GM19035 (cell line): ENCODE measurements around the gene POC1B.
A peak's percentile ranks its signal among the peaks of the same experiment; 100 is the strongest.

Experiments used
- ATAC-seq: cut with Tn5 transposase; IDR thresholded peaks from one replicate; pipeline ENCODE4 v1.9.1; 2021; ENCODE audit not compliant: unreplicated experiment

The POC1B gene

GRCh38 chr12:89497467-89497866 is 28.4 kb downstream of the POC1B start:
- ATAC-seq = no peak

DNA sequence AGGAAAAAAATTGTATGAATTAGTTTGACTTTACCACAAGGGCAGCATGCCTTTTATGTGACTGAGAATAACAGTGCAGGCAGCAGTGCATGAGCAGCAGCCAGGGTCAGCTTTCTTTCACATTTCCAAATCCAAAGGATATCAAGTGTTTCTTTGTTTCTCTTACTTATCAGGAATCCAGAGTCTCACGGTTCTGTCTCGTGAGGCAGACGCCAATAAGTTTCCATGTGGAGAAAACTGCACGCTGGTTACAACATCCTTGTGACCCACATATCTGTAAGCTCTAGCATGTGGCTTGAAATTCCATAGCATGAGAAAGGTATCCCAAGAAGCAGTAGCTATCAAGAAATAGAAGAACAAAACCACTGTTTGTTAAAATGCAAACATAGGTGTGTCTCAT is 28.8 kb downstream of the POC1B start:
- no peak for ATAC-seq

- peak; percentile 67 for ATAC-seq
Observed at GRCh38 chr12:89494411-89495231, 31.2 kb downstream of the POC1B start.

DNA sequence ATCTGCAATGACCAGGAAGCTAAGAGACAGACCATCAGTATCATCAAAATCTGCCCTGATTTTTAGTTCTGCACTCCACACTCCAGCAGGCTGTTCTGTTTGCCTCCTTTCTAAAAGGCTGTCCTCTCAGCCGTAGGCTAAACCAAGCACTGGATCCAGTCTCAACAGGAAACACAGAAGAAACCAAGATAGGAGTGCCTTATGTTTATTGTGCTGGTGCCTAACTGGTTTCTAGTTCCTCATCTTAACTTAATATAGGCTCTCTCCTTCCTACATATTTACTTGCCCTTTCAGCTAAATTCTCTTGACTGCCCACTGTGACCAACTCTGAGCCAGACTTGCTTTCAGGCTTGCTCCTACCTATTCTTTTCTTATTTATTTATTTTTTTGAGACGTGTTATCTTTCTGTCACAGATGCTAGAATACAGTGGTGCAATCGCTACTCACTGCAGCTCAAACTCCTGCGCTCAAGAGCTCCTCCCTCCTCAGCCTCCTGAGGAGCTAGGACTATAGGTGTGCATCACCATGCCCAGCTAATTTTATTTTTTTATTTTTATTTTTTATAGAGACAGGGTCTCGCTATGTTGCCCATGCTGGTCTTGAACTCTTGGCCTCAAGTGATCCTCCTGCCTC is 32.1 kb downstream of the POC1B start:
- ATAC-seq = no peak

GRCh38 chr12:89492883-89493282 is 33.0 kb downstream of the POC1B start:
- ATAC-seq = no peak

DNA sequence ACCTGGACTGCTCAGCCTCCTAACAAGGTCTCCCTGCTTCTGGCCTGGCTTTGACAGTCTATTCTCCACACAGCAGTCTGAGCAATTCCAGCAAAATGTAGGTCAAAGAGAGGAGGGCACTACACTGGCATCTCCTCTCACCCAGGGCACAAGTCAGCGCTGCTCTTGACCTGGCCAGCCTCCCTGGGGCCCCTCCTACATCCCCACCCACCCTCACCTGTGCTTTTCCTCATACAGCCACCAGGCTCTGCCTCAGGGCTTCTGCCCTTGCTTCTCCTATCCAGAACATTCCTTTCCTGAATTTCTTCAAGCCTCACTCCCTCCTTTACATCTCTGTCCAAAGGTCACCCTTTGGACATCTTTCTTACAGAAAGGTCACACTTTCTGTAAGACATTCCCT is 34.9 kb downstream of the POC1B start:
- ATAC-seq = no peak

DNA sequence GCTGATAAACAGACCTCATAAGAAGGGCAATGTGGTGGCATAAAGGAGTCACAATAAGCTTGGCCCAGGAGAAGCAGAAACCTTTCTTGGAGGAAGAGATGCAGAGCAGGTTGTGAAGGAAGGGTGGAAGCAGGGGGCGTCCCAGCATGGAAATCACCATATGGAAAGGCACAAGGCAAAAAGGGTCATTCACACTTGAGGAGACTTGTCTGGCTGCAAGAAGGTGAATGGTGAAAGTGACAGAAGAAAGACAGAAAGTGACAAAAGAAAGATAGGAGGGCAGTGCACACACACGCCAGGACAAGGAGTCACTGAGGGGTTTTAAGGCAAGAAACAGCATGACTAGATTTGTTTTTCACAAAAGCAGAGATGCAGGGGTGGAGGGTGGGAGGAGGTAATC is 39.6 kb downstream of the POC1B start:
- no peak for ATAC-seq

- ATAC-seq = no peak
Observed at GRCh38 chr12:89484470-89484869, 41.4 kb downstream of the POC1B start.

DNA sequence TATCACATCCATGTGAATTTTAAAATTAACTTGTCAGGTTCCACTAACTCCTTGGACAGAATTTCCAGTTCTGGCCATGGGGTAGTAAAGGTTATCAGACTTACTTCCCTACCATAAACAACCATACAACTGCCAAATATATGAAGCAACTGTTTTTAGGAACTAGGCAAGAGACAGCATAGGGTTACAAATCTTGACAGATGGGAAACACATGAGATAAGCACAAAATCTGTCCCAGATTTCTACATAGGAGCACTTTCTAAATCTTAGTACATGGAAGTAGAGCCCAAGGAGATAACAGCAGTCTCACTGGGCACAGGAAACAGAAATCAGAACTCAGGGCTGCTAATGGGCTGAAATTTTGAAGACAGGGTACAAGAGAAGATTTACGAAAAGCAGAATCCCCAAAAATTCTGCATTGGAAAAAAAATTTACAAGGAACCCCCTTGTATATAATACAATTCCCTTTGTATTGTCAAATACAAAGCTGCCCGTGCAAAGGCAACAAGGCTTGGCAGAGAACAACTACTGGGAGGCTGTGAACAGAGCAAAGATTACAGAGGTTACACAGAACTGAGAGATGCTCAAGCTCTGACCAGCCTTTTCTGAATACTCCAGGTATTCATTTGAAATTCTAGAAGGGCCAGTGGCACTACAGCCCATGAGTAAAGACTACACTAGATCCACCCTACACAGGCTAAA is 44.5 kb downstream of the POC1B start:
- ATAC-seq = no peak

DNA sequence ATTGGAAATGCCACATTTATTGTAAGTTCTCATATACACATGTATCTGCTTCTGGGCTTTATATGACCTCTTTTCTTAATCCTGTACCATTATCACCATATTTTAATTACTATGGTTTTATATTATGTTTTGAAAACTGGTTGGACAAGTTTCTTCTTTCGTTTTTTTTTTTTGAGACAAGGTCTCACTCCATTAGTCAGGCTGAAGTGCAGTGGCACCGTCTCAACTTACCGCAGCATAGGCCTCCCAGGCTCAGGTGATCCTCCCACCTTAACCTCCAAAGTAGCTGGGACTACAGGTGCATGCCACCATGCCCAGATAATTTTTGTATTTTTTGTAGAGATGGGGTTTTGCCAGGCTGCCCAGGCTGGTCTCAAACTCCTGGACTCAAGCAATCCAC is 45.9 kb downstream of the POC1B start:
- no peak for ATAC-seq

DNA sequence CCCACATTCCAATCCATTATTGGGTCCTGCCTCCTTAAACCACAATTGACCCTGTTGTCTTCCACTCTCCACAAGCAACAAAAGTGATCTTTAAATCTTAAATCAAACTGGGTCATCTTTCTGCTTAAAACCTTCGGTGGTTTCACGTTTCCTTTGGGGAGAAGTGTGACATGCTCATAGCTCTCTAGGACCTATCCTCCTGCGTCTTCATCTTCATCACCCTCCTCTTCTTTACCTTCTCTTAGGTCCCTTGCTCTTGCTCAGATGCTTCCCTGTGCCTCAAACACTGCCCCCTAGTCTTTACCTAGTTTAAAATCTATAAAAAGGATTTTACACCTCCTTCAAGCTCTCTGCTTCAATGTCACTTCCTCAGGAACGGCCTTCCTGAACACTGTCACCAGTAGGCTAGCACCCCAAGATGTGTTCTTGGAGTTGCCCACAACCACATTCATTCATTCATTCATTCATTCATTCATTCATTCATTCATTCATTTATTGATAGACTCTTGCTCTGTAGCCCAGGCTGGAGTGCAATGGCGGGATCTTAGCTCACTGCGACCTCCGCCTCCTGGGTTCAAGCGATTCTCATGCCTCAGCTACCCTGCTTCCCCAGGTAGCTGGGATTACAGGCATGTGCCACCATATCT is 48.1 kb downstream of the POC1B start:
- ATAC-seq = no peak

- ATAC-seq = no peak
Observed at GRCh38 chr12:89476904-89477595, 48.8 kb downstream of the POC1B start.

- ATAC-seq = no peak
Observed at GRCh38 chr12:89476232-89476631, 49.6 kb downstream of the POC1B start.

- ATAC-seq = no peak
Observed at GRCh38 chr12:89475203-89475990, 50.5 kb downstream of the POC1B start.

GRCh38 chr12:89474615-89475014 is 51.2 kb downstream of the POC1B start:
- ATAC-seq = no peak

DNA sequence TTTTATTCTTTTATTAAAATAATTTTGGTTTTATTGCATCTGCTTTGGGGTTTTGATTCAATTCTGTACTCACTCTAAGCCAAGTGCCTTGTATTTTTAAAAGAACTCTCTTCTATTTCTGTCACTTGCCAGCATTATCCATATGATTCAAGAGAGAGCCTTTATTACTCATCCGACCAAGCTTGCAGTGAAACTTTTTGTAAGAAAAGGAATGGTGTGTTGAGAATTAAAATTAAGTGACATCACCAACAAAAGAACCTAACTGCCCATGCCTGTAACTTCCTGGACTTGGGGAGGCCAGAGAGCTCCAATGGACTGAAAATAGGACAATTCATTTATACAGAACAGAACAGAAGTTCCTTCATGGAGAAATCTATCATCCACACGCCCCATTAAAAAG is 53.3 kb downstream of the POC1B start:
- ATAC-seq = no peak

DNA sequence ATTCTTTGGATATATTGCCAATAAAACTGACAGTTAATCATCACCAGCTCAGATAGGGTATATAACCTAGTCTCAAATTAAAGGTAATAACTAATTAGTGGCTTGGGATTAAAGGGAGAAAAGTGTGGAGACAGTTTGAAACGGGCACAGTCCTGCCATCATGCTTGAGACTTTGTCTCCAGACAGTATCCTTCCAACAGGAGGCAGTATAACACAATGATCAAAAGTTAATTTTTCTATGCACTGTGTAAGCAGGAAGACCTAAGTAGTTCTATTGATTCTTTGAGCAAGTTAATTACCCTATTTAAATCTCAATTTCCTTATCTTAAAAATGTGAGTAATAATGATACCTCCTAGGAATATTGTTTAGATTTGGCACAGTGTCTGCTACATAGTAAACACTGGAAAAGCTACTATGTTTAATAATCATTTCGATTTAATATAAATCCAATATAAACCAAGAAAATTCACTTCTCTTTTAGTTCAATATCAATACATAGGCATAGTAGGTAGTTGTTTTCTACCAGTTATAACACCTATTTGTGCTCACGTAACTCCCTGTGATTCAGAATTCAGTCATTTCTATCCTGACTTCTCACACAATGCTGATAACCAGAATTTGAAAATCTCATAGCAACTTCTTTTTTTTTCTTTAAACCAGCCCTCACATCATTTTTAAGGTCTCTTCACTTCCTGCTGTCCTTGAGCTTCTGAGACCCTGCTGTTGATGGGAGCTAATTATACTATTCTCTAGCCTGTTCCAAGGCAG is 54.9 kb downstream of the POC1B start:
- peak; percentile 41 for ATAC-seq

DNA sequence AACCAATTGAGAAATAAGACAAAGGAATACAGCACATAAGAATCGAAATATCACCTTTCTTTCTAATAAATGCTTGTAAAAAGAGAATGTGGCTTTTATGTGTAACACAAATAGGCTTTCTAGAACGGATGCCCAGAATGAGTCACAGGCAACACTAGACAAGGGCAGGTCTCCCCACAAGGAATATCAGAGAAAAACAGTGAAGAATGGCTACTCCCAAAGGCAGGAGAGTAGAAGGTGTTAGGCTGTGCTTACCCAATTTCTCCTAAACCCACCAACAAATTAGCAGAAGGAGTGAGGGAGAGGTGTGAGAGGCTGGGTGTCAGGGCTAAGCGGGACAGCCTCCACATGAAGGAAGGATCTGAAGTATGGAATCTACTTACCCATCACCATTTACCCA is 56.5 kb downstream of the POC1B start:
- peak; percentile 60 for ATAC-seq

GRCh38 chr12:89468648-89469326 is 57.1 kb downstream of the POC1B start:
- peak; percentile 89 for ATAC-seq
